NCI-H460 (cell line): ENCODE data around the gene CORO2A. TPM values are rescaled to one million over a fixed set of nuclear protein-coding genes. Genes with fewer than 3 reads are reported as not detected.

Source experiments
- DNase-seq: peaks from one replicate; pipeline ENCODE4 v3.0.0-alpha.2; 2016; ENCODE audit warnings: low read depth; ENCODE audit errors: extremely low read depth
- total RNA-seq: library from RNA; depleted of rRNA; stranded (reverse); fragments of >200 nt; shearing (Covaris generic); gene quantifications from 2 replicates; pipeline ENCODE4 v1.2.3, GENCODE V29; 2014

The CORO2A gene
- total RNA-seq, 1 experiment from 2014 or later = 0.92 TPM

DNA sequence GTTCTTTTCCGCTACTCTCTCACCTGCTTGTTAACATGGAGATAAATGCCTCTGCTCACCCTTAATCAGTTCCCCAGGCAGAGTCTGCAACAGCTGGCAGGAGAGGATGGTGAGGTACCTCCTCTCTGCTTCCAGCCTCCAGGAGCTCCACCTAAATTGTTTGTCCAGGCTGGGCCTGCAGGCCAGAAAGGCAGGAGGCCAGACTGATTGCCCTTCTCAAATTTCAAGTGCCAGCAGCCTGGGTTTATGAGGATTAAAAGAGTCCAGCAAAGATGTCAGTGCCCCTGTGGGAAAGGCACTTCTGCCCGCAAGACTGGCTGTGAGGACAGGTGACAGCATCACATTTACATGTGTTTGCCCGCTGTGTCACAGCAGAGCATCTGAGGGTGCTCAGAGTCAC is 19.8 kb downstream of the CORO2A start:
- DNase-seq = no peak

GRCh38 chr9:98171176-98171925 is 21.1 kb downstream of the CORO2A start:
- DNase-seq = no peak

DNA sequence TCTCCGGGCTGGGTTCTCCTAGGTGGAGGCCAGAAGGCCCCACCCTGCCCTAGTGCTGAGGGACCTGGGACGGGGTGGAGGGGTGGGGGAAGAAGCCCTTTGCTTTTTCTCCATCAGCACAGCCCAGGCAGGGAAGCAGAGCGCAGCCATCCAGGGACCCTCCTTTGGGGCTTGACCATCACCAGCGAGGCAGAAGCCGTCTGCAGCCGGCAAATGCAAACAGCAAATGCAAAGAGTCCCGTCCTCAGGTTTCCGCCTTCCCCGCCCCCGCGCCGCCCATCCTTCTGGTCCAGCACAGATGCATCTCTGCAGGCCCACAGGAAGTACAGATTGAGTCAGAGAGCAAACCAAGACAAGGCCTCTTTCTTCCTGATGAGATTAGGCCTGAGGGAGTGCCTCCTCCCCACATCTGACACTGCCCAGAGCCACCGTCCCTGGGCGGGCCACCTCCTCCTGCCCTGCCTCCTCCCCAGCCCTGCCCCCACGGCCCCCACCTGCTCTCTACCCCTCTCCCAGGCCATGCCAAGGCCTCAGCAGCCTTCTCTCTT is 23.4 kb downstream of the CORO2A start:
- no peak for DNase-seq

GRCh38 chr9:98168153-98168780 is 24.2 kb downstream of the CORO2A start:
- no peak for DNase-seq

DNA sequence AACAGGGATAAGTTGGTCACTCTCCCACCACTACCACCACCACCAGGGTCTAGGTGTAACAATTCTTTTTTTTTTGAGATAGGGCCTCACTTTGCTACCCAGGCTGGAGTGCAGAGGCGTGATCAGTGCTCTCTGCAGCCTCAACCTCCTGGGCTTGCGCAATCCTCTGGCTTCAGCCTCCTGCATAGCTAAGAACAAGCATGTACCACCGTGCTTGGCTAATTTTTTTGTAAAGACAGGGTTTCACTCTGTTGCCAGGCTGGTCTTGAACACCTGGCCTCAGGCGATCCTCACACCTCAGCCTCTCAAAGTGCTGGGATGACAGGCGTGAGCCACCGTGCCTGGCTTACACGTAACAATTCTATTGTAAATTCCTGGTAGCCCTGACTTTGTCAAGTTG is 27.5 kb downstream of the CORO2A start:
- no peak for DNase-seq

GRCh38 chr9:98162613-98163012 is 29.8 kb downstream of the CORO2A start:
- no peak for DNase-seq

- no peak for DNase-seq
These were observed 30.6 kb downstream of the CORO2A start for GRCh38 chr9:98161851-98162250.

GRCh38 chr9:98159790-98160189 is 32.6 kb downstream of the CORO2A start:
- DNase-seq = no peak

DNA sequence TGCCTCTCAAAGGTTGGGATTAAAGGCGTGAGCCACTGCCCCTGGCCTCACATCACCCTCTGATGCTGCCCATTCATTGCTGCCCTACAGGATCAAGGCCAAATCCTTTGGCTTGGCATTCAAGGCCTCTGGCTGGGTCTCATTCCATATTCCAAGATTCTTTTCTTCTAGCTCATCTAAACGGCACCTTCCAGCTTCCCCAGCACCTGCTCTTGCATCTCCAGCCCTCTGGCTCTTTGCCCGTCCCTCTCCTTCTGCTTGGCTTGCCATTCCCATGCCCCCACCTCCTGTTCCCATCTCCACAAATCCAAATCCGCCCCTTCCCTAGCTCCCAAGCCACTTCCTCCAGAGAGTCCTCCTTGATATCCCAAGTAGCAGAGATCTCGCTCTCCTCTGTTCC is 33.1 kb downstream of the CORO2A start:
- DNase-seq = no peak

DNA sequence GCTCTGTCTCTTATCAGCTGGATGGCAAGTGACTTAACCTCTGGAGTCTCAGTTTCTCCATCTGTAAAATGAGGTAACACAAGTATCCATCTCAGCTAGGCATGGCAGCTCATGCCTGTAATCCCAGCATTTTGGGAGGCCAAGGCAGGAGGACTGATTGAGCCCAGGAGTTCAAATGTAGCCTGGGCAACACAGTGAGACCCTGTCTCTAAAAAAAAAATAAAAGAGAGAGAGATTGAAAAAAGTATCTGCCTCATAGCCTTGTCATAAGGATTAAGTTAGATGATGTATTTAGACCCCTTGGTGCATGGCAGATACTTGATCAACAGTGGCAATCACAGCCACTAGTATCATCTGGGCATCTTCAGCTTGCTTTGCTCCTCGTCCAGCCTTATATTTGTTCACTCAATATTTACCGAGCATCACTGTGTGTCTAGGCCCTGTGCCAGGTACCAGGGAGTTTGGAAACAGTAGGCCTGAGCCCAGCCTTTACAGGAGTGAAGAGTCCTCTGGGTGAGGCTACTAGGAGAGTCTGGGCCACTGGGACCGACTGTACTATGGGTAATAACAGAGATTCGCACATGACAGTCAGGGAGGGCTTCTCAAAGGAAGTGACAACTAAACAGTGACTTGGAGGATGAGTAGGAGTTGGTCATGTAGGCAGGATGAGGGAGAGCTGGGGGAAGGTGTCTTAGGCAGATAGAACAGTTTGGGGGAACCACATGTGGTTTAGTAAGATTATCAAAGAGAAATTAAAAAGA is 34.2 kb downstream of the CORO2A start:
- DNase-seq = peak; percentile 16

GRCh38 chr9:98157372-98157771 is 35.1 kb downstream of the CORO2A start:
- no peak for DNase-seq

DNA sequence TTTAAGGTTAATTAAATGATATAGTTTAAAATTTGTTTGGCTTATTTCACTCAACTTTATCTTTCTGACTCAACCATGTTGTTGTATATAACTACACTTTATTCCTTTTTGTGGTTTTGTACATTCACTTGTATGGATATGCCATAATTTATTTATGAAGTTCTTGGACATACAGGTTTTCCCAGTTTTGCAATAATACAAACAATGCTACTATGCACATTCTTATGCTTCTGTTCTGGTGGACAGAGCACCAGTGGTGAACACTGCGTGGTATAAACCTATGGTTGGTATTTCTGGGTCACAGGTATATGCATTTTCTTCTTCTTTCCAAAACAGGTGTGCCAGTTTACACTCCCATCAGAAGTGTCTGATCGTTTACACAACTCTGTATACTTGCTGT is 37.8 kb downstream of the CORO2A start:
- no peak for DNase-seq

DNA sequence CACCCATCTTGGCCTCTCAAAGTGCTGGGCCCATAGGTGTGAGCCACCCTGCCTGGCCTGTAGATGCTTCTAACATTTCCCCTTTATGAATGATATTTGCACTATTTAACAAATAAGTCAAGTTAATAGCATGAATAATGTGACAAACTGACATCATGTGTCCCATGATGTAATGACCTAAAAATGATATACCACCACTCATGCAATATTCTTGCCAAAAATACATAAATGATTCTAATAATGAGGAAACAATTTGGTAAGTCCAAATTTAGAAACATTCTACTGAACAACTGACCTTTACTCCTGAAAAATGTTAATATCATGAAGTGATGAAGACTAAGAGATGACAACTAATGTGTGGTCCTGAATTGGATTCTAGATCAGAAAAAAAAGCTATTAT is 39.9 kb downstream of the CORO2A start:
- no peak for DNase-seq

DNA sequence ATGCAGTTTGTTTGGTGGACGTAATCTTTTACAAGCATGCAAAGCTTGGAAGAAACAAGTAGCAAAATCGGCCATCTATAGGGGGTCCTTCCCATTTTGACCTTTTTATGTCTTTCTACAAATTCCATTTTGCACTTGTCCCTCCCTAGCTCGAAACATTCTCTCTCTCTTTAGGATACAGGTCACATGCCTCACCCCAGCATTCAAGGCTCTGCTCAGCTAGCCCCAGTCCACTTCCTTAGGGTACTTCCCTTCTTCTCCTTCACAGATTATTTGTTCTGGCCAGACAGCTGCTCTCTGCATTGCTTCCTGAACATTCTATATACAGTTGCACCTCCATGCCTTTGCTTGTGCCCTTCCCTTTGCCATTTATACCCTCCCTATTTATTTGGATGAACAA is 41.7 kb downstream of the CORO2A start:
- no peak for DNase-seq

- DNase-seq = no peak
These were observed 42.3 kb downstream of the CORO2A start for GRCh38 chr9:98150164-98150563.

DNA sequence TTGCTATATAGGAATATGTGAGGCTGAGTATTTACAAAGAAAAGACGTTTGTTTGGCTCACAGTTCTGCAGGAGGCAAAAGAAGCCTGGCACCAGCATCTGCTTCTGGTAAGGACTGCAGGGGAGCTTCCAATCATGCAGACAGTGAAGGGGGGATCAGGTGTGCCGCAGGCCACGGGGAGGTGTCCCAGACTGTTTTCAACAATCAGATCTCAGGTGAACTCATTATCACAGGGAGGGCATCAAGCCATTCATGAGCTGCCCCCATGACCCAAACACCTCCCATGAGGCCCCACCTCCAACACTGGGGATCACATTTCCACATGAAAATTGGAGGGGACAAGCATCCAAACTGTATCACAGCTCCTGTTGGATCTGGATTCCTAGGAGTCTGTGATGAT is 43.0 kb downstream of the CORO2A start:
- DNase-seq = no peak

- DNase-seq = no peak
These were observed 44.0 kb downstream of the CORO2A start for GRCh38 chr9:98148486-98148885.

DNA sequence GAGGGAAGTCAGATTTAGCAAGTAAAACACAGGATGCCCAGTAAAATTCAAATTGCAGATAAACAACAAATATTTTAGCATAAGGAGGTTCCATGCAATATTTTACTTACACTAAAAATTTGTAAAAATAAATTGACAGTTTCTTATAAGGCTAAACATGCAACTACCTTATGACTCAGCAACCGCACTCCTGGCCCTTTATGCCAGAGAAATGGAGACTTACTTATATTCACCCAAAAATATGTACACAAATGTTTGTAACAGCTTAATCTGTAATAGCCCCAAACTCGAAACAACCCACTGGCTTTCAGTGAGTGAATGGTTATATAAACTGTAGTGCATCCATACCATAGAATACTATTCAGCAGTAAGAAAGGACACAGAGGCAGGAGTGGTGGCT is 44.9 kb downstream of the CORO2A start:
- DNase-seq = no peak

GRCh38 chr9:98146101-98146991 is 46.1 kb downstream of the CORO2A start:
- DNase-seq = peak; percentile 16

DNA sequence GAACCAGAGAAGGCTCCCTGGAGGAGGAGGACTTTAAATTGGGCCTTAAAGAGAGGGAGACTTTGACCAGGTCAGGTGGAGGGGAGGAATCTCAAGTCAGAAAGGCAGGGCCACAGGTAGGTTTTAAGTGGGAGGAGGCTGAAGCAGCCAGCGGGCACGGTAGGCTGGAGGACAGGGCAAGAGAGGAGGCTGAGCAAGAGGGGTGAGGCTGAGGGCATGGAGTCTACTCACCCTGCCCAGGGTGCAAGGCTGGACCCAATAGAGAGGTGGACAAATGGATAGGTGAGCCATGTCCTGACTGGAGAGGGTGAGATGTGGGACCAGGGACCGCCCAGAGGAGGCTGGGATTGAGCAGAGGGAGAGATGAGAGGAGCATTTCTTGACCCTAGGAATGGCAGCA is 47.8 kb downstream of the CORO2A start:
- DNase-seq = no peak

DNA sequence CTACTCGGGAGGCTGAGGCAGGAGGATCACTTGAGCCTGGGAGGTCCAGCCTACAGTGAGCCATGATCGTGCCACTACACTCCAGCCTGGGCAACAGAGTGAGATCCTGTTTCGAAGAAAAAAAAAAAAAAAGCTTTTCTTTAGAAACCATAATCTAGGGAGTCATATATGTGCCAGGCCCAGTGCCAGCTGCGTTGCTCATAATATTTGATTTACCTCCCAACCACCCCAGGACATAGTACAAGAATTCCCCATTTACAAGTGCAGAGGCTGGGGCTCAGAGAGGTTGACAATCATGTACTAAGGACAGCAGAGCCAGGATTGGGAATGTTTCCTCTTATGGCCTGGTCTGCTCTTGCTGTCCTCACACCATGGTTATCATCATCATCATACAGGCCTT is 48.4 kb downstream of the CORO2A start:
- no peak for DNase-seq
